Airway epithelial cell (primary cell): Measurements from ENCODE around the gene AZGP1. TPM values are rescaled to one million over a fixed set of nuclear protein-coding genes. Genes with fewer than 3 reads are reported as not detected.

ENCODE experiments used
- total RNA-seq: library from RNA; depleted of rRNA; stranded (reverse); fragments of >200 nt; gene quantifications from 2 replicates; pipeline ENCODE4 v1.2.3, GENCODE V29; 2015

Gene AZGP1
- total RNA-seq, result 0.21 TPM in 1 of 2 replicates, not detected in the other

DNA sequence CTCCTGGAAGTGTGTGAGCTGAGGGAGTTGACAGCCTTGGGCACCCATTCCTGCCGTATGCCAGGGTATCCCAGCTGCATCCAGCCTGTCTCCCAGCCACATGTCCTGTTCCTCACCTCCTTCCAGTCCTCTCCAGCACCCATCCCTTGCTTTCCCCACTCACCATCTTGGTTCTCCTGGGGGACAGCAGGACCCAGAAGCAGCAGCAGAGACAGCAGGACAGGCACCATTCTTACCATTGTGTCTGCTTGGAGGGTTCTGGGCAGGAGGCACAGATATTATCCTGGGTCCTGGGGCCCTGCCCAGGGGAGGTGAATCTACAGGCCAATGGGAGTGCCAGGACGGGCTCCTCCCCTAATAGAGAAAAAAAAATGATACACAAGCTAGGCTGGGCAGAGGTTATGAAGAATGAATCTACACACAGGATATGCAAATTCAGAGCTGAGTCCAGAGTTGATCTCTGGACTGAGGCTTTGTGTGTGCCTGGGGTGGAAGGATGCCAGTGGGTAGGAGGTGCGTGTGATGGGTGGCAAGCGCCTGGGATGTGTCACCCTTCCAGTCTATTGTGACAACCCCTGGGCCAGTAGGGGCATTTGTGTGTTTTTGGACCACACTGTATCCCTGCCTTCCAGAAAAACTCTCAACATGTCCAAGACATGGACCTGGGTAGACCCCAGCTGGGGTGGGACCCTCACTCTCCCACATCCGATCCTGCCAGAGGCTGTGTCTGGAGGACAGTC lies at the start of gene AZGP1:
Gene AZGP1, minus strand, starts transcription at position 250 of the 740 bp plus-strand sequence. Its CDS starts 11 bp downstream, at position 239.

GRCh38 chr7:100015232-100016214 lies 39.7 kb upstream of the AZGP1 start, which contains the start of gene ZKSCAN1:
Gene ZKSCAN1 (plus strand): TSS chr7:100015596. CDS start chr7:100023507, 7,911 bp downstream.

DNA sequence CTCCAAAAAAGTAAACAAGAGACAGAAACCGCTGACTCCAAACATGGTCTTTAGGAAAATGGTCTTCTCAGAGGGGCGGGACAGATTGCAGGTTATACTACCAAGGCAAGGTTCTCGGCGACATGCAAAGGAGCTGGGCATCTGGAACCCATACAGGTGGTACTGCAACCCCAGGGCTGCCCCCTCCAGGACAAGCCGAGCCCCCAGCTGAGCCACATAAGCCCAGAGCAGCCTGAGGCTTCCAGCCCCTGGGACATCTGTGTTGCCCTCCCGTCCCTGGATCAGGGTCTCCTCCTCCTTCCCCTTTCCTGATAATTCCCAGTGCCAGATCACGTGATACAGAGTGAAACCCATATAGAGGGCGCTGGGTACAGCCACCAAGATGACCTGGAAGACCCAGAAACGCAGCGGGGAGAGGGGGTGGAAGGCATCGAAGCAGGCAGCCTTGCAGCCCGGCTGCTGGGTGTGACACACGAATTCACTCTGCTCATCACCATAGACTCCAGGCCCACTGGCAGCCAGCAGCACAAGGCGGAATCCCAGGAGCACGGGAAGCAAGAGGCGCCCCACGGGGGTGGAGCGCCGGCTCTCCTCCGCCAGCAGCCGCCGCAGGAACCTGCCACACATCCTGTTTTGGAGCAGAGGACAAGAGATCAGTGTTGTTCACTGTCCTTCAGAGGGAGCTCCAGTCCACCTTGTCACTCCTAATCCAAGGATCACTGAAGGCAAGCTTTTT lies 46.7 kb downstream of the AZGP1 start, which contains the start of gene GJC3:
Gene GJC3, minus strand, starts transcription at position 627 of the 736 bp plus-strand sequence. Its CDS starts 0 bp downstream, at position 627.

GRCh38 chr7:99918959-99919813 lies 56.6 kb downstream of the AZGP1 start, which contains the start of gene TRIM4:
Gene TRIM4 (minus strand): TSS chr7:99919530. CDS start chr7:99919401, 129 bp downstream.

Other genes starting within 250 kb of the AZGP1 start
- not detected in 2 replicates for gene CYP3A7, start 240.8 kb downstream of the AZGP1 start, total RNA-seq
- 0.14 TPM in 1 of 2 replicates, not detected in the other for gene CYP3A4, start 191.8 kb downstream of the AZGP1 start, total RNA-seq
- not detected in 2 replicates for gene CYP3A43, start 148.0 kb downstream of the AZGP1 start, total RNA-seq
- gene OR2AE1, start 99.0 kb downstream of the AZGP1 start, total RNA-seq, result not detected in 2 replicates
- gene TRIM4, start 56.5 kb downstream of the AZGP1 start, total RNA-seq, result 16.1 and 16.9 TPM in 2 replicates
- not detected in 2 replicates for gene GJC3, start 46.4 kb downstream of the AZGP1 start, total RNA-seq
- 13.6 and 19.1 TPM in 2 replicates for gene ZKSCAN1, start 39.6 kb upstream of the AZGP1 start, total RNA-seq
- gene ZSCAN21, start 73.7 kb upstream of the AZGP1 start, total RNA-seq, result 7.9 and 11.6 TPM in 2 replicates
- 11.8 and 17.4 TPM in 2 replicates for gene ZNF3, start 105.7 kb upstream of the AZGP1 start, total RNA-seq
- 46.7 and 56.3 TPM in 2 replicates for gene COPS6, start 112.9 kb upstream of the AZGP1 start, total RNA-seq
- 121 and 137 TPM in 2 replicates for gene MCM7, start 125.4 kb upstream of the AZGP1 start, total RNA-seq
- 16.7 and 19.3 TPM in 2 replicates for gene AP4M1, start 125.6 kb upstream of the AZGP1 start, total RNA-seq
- gene TAF6, start 143.3 kb upstream of the AZGP1 start, total RNA-seq, result 35.9 and 36.7 TPM in 2 replicates
- gene CNPY4, start 143.6 kb upstream of the AZGP1 start, total RNA-seq, result 4.8 and 7.4 TPM in 2 replicates
- 2.1 and 2.6 TPM in 2 replicates for gene MBLAC1, start 150.9 kb upstream of the AZGP1 start, total RNA-seq
- 201 and 230 TPM in 2 replicates for gene LAMTOR4, start 172.9 kb upstream of the AZGP1 start, total RNA-seq
- 12.1 and 14.2 TPM in 2 replicates for gene TRAPPC14, start 182.7 kb upstream of the AZGP1 start, total RNA-seq
- gene GAL3ST4, start 192.6 kb upstream of the AZGP1 start, total RNA-seq, result 2.4 and 2.7 TPM in 2 replicates
- 1.9 and 2.5 TPM in 2 replicates for gene GPC2, start 201.3 kb upstream of the AZGP1 start, total RNA-seq
- gene STAG3, start 201.9 kb upstream of the AZGP1 start, total RNA-seq, result 0.07 and 0.14 TPM in 2 replicates
- gene PVRIG, start 243.9 kb upstream of the AZGP1 start, total RNA-seq, result not detected in 2 replicates